Left cardiac atrium (tissue), 4 donors: ENCODE results near the gene TYMS. TPM values are rescaled to one million over a fixed set of nuclear protein-coding genes. Genes with fewer than 3 reads are reported as not detected.
A peak's percentile ranks its signal among the peaks of the same experiment; 100 is the strongest.

Source experiments
- ATAC-seq, 2 donors: fragments of 200-7000 bp; cut with Tn5 transposase; one replicate each; pipeline ENCODE4 v1.9.1; 2020; ENCODE audit warnings: mild to moderate bottlenecking in 2 of 2, moderate library complexity in 2 of 2
- DNase-seq: peaks from one replicate; pipeline ENCODE4 v3.0.0-alpha.2; 2020
- intact Hi-C, 2 donors: fragments of 100-400 bp; cut with DNase I; formaldehyde crosslinking; loops; one replicate each; pipeline versions ENCODE4 v1.14.1 to v1.15.1; 2022 to 2023
- long read RNA-seq: library from polyadenylated mRNA; unstranded; transcript quantifications from one replicate; pipeline ENCODE4 v2.0.0, GENCODE V29; 2021
- total RNA-seq, 2 donors: library from RNA; stranded (reverse); fragmentation: NEBNext Ultra II Directional; extraction: Animal tissue kit (Norgen Biotek cat#: 25700); gene quantifications; one replicate each; pipeline ENCODE4 v1.2.1, GENCODE V29; 2021
- donor health status: DM: no; HTN: yes; CAD: no.
- donor health status: DM: no; HTN: yes; CAD: no; lungs with severe emphysema.
- donor health status: DM: yes; HTN: yes; CAD: no.
- donor health status: Dilated cardiomyopathy.

The TYMS gene
- 1 to 10 TPM; 3.8 to 7.3 TPM for total RNA-seq
- long read RNA-seq, partial matches to known transcripts, result 0 of 3 reads
- long read RNA-seq, other reads (novel, unspliced or antisense), result 0 of 3 reads

DNA sequence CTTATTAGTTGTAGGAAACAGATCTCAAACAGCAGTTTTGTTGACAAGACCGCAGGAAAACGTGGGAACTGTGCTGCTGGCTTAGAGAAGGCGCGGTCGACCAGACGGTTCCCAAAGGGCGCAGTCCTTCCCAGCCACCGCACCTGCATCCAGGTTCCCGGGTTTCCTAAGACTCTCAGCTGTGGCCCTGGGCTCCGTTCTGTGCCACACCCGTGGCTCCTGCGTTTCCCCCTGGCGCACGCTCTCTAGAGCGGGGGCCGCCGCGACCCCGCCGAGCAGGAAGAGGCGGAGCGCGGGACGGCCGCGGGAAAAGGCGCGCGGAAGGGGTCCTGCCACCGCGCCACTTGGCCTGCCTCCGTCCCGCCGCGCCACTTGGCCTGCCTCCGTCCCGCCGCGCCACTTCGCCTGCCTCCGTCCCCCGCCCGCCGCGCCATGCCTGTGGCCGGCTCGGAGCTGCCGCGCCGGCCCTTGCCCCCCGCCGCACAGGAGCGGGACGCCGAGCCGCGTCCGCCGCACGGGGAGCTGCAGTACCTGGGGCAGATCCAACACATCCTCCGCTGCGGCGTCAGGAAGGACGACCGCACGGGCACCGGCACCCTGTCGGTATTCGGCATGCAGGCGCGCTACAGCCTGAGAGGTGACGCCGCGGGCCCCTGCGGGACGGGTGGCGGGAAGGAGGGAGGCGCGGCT is at the start of gene TYMS:
TSS of gene TYMS (plus strand) at position 343 of the 690 bp plus-strand sequence. CDS start at position 433, 90 bp downstream.
- intact Hi-C loops, result no loop called here
- DNase-seq, result peak; percentile 24
- ATAC-seq, result peak; percentile 66 to 67

DNA sequence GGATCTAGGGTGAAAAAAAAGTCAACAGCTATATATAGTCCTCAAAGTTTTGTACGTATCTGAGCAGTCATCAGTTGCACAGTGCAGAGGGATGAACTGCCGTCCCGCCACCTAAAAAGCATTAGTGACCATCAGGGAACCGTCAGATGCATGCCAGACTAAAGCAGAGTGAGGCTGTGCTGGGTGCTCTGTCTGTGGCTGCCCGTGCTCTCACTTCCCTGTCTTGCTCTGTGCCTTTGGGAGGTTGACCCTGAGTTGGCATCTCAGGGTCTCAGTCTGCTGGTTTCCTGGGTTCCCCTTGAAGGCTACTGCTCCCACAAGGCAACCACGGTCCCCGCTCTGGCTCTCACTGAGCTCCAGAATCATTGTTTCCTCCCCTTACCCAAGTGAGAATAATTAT is 49.5 kb upstream of the TYMS start:
- no peak for DNase-seq
- intact Hi-C loops, result no loop called here
- ATAC-seq, result no peak

DNA sequence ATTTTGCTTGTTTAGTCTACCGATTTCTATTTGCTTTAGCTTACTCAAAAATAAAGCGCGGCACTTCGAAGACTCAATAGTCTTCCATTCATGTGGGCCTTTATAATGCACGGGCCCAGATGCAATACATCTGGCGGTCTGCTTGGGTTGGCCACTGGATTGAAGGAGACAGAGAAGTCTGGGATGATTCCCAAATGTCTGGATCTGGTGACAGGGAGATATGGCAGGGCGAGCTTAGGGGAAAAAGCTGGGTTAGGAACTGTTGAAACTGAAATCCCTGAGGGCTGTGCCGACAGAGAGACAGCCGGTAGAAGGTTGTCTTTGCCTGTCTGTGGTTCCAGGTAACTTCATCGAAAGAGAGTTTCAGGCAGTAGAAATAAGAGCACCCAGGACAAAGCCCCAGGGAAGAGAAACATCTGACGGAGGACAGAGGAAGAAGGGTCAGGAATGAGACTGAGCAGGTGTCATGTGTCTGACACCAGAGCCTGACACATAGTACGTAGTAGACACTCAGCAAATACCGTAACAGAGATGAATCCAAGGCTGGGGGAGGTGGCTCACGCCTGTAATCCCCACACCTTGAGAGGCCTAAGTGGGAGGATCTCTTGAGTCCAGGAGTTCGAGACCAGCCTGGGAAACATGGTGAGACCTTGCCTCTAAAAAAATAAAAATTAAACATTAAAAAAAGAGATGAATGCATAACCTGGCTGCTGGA is 47.1 kb upstream of the TYMS start:
- DNase-seq, result no peak
- ATAC-seq, result peak; percentile 50 to 87
- intact Hi-C loops, result no loop called here

DNA sequence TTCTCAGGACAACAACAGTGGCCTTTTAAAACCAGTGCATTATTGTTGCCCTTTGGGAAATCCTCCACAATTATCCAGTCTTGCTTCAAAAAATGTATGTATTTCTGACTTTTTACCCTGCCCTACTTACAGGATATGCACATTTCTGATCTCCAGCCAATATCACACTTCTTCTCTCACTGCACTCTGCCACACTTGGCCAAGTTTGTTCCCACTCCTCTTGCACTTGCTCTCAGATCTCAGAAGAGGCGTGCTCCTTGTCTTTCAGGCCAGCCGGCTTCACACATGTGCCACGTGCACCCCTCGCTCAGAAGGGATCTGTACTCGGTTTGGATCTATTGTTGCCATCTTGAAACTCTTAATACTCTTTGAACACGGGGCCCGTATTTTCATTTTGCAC is 45.3 kb upstream of the TYMS start:
- DNase-seq, result no peak
- intact Hi-C loops, result no loop called here
- ATAC-seq, result no peak

DNA sequence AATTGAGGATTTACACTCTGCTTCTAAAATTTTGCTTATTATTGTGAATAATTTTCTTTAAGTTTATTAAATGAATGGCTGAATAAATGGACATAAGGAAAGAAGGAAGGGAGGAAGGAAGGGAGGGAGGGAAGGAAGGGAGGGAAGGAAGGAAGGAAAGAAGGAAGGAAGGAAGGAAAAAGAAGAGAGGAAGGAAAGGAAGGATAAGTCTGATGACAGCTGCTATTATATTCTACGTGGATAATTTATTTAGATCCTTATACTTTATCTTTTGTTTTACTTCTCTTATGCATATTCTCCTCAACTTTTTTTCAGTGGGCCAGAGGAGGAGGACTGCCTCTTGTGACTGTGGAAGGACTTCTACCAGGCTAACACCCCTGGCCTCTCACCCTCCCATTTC is 43.3 kb upstream of the TYMS start:
- DNase-seq (no peak), ATAC-seq (no peak)
- intact Hi-C loops, result no loop called here

DNA sequence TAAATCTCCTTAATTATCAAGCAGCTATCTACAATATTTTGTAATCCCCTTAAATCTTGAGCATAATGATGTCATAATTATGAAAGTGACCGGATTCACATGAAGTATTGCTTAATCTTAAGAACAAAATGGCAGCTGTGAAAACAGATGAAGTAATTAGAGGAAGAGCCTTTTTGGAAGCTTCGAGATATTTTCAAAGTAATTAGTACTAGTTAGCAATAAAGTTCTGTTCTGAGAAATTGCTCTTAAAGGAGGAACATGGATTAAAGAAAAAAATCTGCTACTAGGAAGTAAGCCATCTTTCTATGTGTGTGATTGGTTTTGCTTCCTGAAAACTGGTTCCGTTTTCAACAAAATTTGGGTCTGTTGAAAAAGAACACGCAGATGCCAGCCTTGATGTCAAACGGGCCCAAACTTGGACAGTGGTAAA is 42.3 kb upstream of the TYMS start:
- ATAC-seq, result peak in 1 of 2 donors; percentile 21
- intact Hi-C loops, result loop anchor here in 1 of 2 donors (5.0 kb wide), 1 partner anchor 328 kb away; no protein-coding TSS in a partner anchor
- no peak for DNase-seq

DNA sequence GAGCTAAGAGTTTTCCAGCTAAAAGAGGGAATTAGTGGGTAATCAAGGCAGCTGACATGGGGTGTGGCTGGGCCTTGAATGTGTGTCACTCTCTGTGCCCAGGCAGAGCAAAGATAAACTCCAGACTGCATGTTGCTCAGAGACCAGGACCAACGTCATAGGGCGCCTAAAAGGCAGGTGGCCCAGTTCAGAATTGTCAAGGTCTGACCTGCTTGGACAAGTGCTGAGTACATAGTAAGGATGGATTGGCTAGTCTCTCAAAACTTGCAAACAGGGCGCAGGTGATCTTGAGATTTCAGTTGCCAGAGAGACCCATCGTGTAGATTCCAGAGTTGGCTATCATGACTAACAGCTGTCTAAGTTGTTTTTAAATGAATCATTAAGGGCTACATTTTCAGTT is 41.7 kb upstream of the TYMS start:
- intact Hi-C loops, result loop anchor here (1.0 to 5.0 kb wide), 2 partner anchors 328 to 329 kb away; no protein-coding TSS in a partner anchor
- DNase-seq, result no peak
- peak in 1 of 2 donors; percentile 48 for ATAC-seq

DNA sequence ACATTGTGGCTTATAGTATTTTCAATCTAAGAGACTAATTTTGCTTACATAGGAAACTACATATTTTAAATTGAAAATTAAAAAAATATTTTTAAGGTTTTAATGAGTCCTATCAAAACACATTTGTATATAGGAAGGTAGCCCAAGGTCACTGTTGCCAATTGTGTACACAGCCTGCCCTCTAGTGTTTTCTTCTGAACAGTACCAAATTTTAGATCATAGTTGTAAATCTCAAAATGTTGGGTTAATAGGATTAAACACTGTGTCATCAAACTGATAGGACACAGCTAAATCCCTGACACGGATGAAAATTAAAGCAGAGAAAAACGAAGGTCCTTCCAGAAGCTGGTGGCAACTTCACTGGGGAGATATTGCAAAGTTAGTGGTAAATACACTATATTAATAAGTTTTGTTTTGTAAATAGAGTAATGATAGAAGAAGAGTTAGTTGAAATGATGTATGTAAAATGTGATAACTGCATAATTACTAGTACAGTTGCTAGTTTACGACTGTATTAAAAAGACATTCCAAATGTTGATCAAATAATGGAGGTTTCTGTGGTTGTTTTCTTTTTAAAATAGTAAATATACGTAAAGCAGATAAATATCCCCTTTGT is 41.0 kb upstream of the TYMS start:
- ATAC-seq (peak; percentile 70 to 80), DNase-seq (no peak)
- intact Hi-C loops, result loop anchor here (1.0 to 5.0 kb wide), 2 partner anchors 329 to 330 kb away; no protein-coding TSS in a partner anchor

DNA sequence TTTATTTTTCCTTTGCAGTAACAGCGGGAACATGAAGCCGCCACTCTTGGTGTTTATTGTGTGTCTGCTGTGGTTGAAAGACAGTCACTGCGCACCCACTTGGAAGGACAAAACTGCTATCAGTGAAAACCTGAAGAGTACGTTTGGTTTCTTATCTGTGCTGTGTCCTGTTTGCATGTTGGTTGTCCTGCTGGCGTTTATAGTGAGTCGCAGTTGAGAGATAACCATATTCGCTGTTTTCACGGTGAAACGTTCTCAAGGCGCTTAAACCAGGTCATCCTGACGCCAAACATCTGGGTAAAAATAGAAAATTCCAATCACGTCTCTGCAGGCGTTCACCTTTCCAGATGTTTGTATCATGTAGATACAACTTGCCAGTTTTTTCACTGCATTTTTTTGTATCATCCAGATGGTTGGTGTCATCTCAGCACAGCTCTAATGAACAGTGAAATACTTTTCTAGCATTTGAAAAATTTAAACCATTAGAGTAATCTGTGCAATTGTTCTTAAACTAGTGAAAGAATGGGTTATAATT is 39.4 kb upstream of the TYMS start:
- intact Hi-C loops, result loop anchor here in 1 of 2 donors (5.0 kb wide), 1 partner anchor 331 kb away; no protein-coding TSS in a partner anchor
- no peak for DNase-seq
- ATAC-seq, result no peak

DNA sequence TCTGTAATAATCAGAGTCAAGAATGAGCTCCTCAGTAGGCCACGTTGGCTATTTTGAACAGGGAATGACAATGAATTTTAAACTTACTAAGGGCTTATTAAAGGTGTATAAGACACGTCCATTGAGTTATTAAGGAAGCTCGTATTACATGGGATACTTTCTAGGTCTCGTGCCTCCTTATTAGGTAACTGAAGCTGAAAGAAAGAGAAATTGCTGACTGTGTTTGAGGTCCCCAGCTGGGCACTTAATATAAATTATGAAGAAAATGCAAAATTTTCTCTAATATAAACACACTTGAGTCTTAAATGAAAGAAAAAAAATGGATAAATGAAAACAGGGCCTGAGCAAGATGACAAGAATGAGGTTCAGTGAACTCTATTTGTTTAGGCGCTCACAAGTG is 38.8 kb upstream of the TYMS start:
- no peak for ATAC-seq
- no peak for DNase-seq
- intact Hi-C loops, result loop anchor here in 1 of 2 donors (5.0 kb wide), 1 partner anchor 331 kb away; no protein-coding TSS in a partner anchor

DNA sequence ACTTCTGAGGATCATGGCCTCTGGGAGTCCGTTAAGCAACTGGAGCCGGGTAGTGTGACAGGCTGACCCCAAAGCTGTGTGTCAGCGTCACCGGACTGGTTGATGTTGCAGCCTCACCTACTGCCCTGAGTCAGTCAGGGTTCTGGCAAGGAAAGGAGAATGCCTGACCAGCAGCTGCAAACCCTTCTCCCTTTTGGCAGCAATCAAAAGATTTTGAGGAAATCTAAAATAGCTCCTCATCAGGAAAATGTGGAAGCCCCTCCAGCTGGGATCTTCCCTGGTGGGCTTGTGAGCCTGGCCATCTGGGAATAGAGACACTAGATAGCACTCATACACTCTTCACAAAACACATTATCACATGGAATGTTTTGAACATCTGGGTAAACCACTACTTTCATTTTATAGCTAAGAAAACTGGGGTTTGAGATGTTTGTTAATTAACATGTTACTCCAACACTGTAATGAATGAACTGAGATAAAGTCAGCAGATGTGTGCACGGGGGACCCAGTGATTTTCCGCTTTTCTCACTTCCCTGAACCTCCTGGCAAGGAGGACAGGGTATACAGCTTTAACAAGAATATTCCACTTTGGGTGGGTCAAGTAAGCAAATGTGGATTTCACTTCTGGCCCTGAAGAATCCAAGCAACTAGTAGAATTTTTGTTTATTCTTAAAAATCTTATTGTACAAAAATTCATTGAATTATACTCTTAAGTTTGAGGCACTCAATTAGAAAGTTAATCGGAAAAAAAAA is 36.0 kb upstream of the TYMS start:
- DNase-seq (no peak), ATAC-seq (no peak)
- intact Hi-C loops, result loop anchor here (5.0 to 10.0 kb wide), 2 partner anchors 113 to 211 kb away; no protein-coding TSS in a partner anchor

DNA sequence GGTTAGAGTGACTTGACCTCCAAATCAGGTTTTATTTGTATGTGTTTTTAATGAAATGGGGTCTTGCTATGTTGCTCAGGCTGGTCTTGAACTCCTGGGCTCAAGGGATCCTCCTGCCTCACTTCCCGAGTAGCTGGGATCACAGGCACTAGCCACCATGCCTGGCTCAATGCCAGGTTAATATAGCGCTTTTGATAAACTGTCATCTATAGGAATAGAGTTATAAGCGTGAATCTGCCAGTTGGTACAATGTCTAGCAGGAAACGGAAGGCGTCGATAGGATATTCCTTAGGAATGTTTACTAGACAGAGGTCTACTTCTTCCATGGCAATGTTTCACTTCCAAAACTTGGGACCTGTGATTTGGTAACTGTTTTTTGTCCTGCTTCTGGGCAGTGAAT is 35.2 kb upstream of the TYMS start:
- DNase-seq (no peak), ATAC-seq (no peak)
- intact Hi-C loops, result loop anchor here (5.0 to 10.0 kb wide), 2 partner anchors 113 to 210 kb away; no protein-coding TSS in a partner anchor

DNA sequence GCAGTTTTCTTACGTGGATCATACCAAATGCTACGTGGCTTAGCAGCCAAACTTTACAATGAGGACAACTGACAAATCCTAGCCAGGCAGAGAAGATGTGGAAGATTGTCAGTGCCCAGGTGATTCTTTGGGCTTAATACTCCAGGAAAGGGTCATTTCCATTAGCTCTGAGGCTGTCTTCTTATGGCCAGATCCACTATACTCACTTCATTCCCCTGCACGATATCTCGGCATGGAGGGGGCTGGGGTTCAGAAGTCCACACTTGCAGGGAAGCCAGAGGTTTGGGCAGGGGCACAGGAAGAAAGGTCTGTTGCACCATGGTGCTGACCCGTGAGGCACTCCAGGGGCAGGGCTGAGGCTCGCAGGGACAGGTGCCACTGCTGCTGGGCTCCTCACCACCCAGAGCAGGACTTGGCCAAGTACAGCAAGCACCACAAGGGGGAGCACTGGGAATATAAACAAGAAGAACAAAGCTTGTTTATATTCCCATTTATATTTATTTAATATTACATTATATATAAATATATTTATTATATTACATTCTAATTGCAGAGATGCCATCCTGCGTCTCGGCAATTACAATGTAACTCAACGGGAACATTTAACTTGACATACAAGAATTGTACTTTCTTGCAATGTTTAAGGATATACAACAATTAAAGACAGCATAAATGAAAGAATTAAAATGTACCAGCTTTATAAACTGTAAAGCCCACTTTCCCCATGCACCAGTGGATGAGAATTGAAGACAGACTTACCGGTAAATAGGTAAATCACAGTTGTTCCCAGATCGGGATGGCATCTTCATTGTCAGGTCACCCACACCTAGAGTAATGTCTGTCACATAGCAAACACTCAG is 33.5 kb upstream of the TYMS start:
- intact Hi-C loops, result loop anchor here (2.0 to 10.0 kb wide), 4 partner anchors 111 to 215 kb away; no protein-coding TSS in a partner anchor
- ATAC-seq (peak; percentile 53 to 76), DNase-seq (peak; percentile 76)

DNA sequence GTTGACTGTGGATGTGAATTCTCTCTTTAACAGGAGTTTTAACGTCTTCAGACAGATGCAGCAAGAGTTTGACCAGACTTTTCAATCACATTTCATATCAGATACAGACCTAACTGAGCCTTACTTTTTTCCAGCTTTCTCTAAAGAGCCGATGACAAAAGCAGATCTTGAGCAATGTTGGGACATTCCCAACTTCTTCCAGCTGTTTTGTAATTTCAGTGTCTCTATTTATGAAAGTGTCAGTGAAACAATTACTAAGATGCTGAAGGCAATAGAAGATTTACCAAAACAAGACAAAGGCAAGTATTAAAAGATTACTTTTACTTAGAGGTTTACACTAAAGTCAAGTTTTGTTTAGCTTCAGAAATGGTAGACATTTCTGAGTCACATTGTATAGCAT is 30.2 kb upstream of the TYMS start:
- intact Hi-C loops, result loop anchor here in 1 of 2 donors (10.0 kb wide), 1 partner anchor 108 kb away; no protein-coding TSS in a partner anchor
- DNase-seq (no peak), ATAC-seq (no peak)

DNA sequence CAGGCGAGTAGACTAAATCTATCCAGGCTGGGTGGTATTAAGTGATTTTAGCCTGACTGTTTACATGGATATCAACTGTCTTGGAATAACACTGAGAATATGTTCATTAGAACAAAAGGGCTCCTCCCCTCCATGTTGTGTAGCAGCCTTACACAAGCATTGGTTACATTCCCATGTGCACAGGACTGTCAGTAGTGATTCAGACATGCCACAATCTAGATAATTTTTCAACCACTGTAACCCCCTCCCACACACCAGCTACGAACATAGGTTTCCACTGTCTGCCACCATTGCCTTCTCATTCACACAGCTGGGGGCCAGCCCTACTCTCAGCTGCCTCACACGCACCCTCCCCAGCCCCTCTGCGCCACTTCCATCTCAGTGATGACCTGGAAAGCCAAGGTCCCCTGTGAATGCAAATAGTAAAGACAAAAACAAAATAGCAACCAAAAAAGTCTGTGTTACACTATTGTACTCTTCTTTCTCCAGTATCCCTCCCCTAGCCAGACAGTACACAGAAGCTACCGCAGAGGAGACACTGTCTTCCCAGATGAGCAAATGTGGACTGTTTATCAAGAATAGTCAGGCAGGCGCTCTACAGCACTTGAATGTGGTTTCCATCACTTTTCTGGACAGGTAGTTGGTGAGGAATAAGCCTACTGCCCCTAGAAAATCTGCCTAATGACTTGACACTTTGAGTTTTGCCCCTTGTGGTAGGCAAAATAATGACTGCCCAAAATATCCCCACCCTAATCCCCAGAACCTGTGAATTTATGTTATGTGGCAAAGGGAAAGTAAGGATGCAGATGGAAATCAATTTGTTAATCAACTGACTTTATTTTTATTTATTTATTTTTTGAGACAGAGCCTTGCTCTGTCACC is 27.9 kb upstream of the TYMS start:
- DNase-seq (no peak), ATAC-seq (no peak)
- intact Hi-C loops, result loop anchor here in 1 of 2 donors (10.0 kb wide), 1 partner anchor 105 kb away; no protein-coding TSS in a partner anchor

DNA sequence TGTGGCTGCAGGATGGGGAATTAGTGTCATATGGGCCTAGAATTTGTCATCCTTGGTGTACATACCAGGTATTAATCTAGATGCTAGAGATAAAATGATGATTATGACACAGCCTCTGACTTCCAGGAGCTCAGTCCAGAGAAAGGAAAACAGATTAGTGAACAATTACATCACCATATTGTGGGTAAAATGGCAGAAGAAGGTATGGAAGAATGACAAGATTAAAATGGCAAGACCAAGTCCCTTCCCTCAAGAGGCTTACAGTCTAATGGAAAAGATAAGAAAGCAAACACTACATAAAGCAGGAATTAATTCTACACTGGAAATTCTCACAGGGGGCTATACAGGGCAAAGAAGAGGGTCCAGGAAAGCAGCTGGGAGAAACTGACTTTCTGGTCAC is 25.9 kb upstream of the TYMS start:
- ATAC-seq (no peak), DNase-seq (no peak)
- intact Hi-C loops, result no loop called here
